ENCODE data around the gene SREBF1. TPM values are rescaled to one million over a fixed set of nuclear protein-coding genes. Genes with fewer than 3 reads are reported as not detected.

The SREBF1 gene
- polyA plus RNA-seq (2013, experiment 1 of 2): 57.8 TPM
- 61.7 TPM for polyA plus RNA-seq (2013, experiment 2 of 2)

- Histone ChIP-seq H3K4me1 (ENCODE audit: control insufficient read depth in 2 of 2, insufficient read depth in 1 of 2, low read depth in 1 of 2, low read length in 2 of 2) (peaks cover 33 to 43% of the 10 kb centered on the region in 2 donors), H4K8ac (ENCODE audit: low read depth, low read length) (no peak within 1 kb of the TSS), H2BK12ac (ENCODE audit: low read length) (peak within 1 kb of the TSS; percentile 97), H3K9me3 (replicated peaks in 1 of 2; ENCODE audit: control insufficient read depth in 2 of 2, insufficient read depth in 1 of 2, low read depth in 1 of 2, low read length in 2 of 2) (no peaks in the 10 kb centered on the region), H3K14ac (ENCODE audit: low read length) (peak within 1 kb of the TSS; percentile 91), H3K18ac (ENCODE audit: low read length) (peak within 1 kb of the TSS; percentile 100), H2BK5ac (ENCODE audit: low read length) (peak within 1 kb of the TSS; percentile 100), H3K23ac (ENCODE audit: low read depth, low read length, poor library complexity) (peak within 1 kb of the TSS; percentile 96), H3K27ac (replicated peaks; ENCODE audit: low read length) (peak within 1 kb of the TSS; percentile 78), H3K36me3 (replicated peaks in 1 of 2; ENCODE audit: control insufficient read depth in 2 of 2, insufficient read depth in 2 of 2, low read length in 2 of 2) (peaks cover 0 to 3% of the 10 kb centered on the region in 2 donors), H2BK120ac (ENCODE audit: low read depth, low read length) (peak within 1 kb of the TSS; percentile 93), H2AFZ (ENCODE audit: low read length) (peak within 1 kb of the TSS; percentile 81), H4K91ac (ENCODE audit: low read depth, low read length, poor library complexity) (peak within 1 kb of the TSS; percentile 76), H3K79me1 (ENCODE audit: low read depth, low read length) (peaks cover 6% of the 10 kb centered on the region), H3K4me3 (ENCODE audit: low read length in 2 of 2) (peak within 1 kb of the TSS; percentile 87 to 99), H2BK15ac (ENCODE audit: low read length) (peak within 1 kb of the TSS; percentile 99), H3K4me2 (ENCODE audit: insufficient read depth, low read length, poor library complexity, severe bottlenecking) (peak within 1 kb of the TSS; percentile 69), H3K9ac (ENCODE audit: low read depth, low read length, poor library complexity) (peak within 1 kb of the TSS; percentile 99), H3K4ac (ENCODE audit: low read length) (peak within 1 kb of the TSS; percentile 99), H2AK5ac (ENCODE audit: low read depth, low read length) (peak within 1 kb of the TSS; percentile 99), H3K27me3 (ENCODE audit: control insufficient read depth in 3 of 3, insufficient read depth in 3 of 3, low read depth in 1 of 3, low read length in 3 of 3) (peaks cover 0 to 3% (median 0%) of the 10 kb centered on the region in 3 experiments)
- DNase-seq (ENCODE audit: low spot score): peak; percentile 80
- WGBS, 2 donors (ENCODE audit: extremely low coverage in 2 of 2, insufficient read length in 2 of 2, insufficient replicate concordance in 1 of 2): no CpG with 5 or more reads among the region's 52 CpGs
Measured at GRCh38 chr17:17836818-17837379, at the start of gene SREBF1. TSS of gene SREBF1 (minus strand) at chr17:17836986. CDS start at chr17:17836817, 169 bp downstream.

GRCh38 chr17:17886226-17886625 lies 49.4 kb upstream of the SREBF1 start:
- no CpG with 5 or more reads among the region's 6 CpGs for WGBS, 2 donors (ENCODE audit: extremely low coverage in 2 of 2, insufficient read length in 2 of 2, insufficient replicate concordance in 1 of 2)
- DNase-seq (ENCODE audit: low spot score): no peak
- H2AK5ac ChIP-seq (ENCODE audit: low read depth, low read length): no peak overlapping the region

GRCh38 chr17:17884391-17885357 lies 47.9 kb upstream of the SREBF1 start:
- Histone ChIP-seq H2BK15ac (ENCODE audit: low read length) (no peak overlapping the region), H3K14ac (ENCODE audit: low read length) (no peak overlapping the region), H3K4ac (ENCODE audit: low read length) (no peak overlapping the region), H3K27ac (replicated peaks; ENCODE audit: low read length) (no peak overlapping the region), H3K9ac (ENCODE audit: low read depth, low read length, poor library complexity) (no peak overlapping the region), H4K91ac (ENCODE audit: low read depth, low read length, poor library complexity) (no peak overlapping the region), H3K18ac (ENCODE audit: low read length) (peak overlapping the region; percentile 45), H2BK5ac (ENCODE audit: low read length) (no peak overlapping the region), H3K4me3 (ENCODE audit: low read length in 2 of 2) (no peak overlapping the region), H2BK12ac (ENCODE audit: low read length) (peak overlapping the region; percentile 9), H3K9me3 (replicated peaks in 1 of 2; ENCODE audit: control insufficient read depth in 2 of 2, insufficient read depth in 1 of 2, low read depth in 1 of 2, low read length in 2 of 2) (no peaks in the 10 kb centered on the region), H3K36me3 (replicated peaks in 1 of 2; ENCODE audit: control insufficient read depth in 2 of 2, insufficient read depth in 2 of 2, low read length in 2 of 2) (no peaks in the 10 kb centered on the region), H2BK120ac (ENCODE audit: low read depth, low read length) (no peak overlapping the region), H2AFZ (ENCODE audit: low read length) (no peak overlapping the region), H3K4me2 (ENCODE audit: insufficient read depth, low read length, poor library complexity, severe bottlenecking) (no peak overlapping the region), H3K4me1 (ENCODE audit: control insufficient read depth in 2 of 2, insufficient read depth in 1 of 2, low read depth in 1 of 2, low read length in 2 of 2) (peaks cover 12 to 18% of the 10 kb centered on the region in 2 donors), H3K79me1 (ENCODE audit: low read depth, low read length) (no peaks in the 10 kb centered on the region), H4K8ac (ENCODE audit: low read depth, low read length) (no peak overlapping the region), H3K27me3 (ENCODE audit: control insufficient read depth in 3 of 3, insufficient read depth in 3 of 3, low read depth in 1 of 3, low read length in 3 of 3) (no peaks in the 10 kb centered on the region), H2AK5ac (ENCODE audit: low read depth, low read length) (no peak overlapping the region), H3K23ac (ENCODE audit: low read depth, low read length, poor library complexity) (no peak overlapping the region)
- WGBS, 2 donors (ENCODE audit: extremely low coverage in 2 of 2, insufficient read length in 2 of 2, insufficient replicate concordance in 1 of 2): no CpG with 5 or more reads among the region's 16 CpGs
- DNase-seq (ENCODE audit: low spot score): no peak

More at GRCh38 chr17:17886226-17886625, 49.4 kb upstream of the SREBF1 start:
- H3K4me1 ChIP-seq (ENCODE audit: control insufficient read depth in 2 of 2, insufficient read depth in 1 of 2, low read depth in 1 of 2, low read length in 2 of 2): peaks cover 10 to 18% of the 10 kb centered on the region in 2 donors
- no peak overlapping the region for H4K91ac ChIP-seq (ENCODE audit: low read depth, low read length, poor library complexity)
- H4K8ac ChIP-seq (ENCODE audit: low read depth, low read length): no peak overlapping the region
- H3K23ac ChIP-seq (ENCODE audit: low read depth, low read length, poor library complexity): no peak overlapping the region
- no peak overlapping the region for H2BK15ac ChIP-seq (ENCODE audit: low read length)
- H2BK12ac ChIP-seq (ENCODE audit: low read length): no peak overlapping the region
- no peak overlapping the region for H3K4me3 ChIP-seq (ENCODE audit: low read length in 2 of 2)
- H3K36me3 ChIP-seq (replicated peaks in 1 of 2; ENCODE audit: control insufficient read depth in 2 of 2, insufficient read depth in 2 of 2, low read length in 2 of 2): no peaks in the 10 kb centered on the region
- no peak overlapping the region for H2AFZ ChIP-seq (ENCODE audit: low read length)
- no peaks in the 10 kb centered on the region for H3K9me3 ChIP-seq (replicated peaks in 1 of 2; ENCODE audit: control insufficient read depth in 2 of 2, insufficient read depth in 1 of 2, low read depth in 1 of 2, low read length in 2 of 2)
- H3K27me3 ChIP-seq (ENCODE audit: control insufficient read depth in 3 of 3, insufficient read depth in 3 of 3, low read depth in 1 of 3, low read length in 3 of 3): no peaks in the 10 kb centered on the region
- H3K14ac ChIP-seq (ENCODE audit: low read length): no peak overlapping the region
- H3K79me1 ChIP-seq (ENCODE audit: low read depth, low read length): no peaks in the 10 kb centered on the region
- H3K27ac ChIP-seq (replicated peaks; ENCODE audit: low read length): no peak overlapping the region
- H3K9ac ChIP-seq (ENCODE audit: low read depth, low read length, poor library complexity): no peak overlapping the region
- H3K4ac ChIP-seq (ENCODE audit: low read length): no peak overlapping the region
- no peak overlapping the region for H3K18ac ChIP-seq (ENCODE audit: low read length)
- no peak overlapping the region for H2BK120ac ChIP-seq (ENCODE audit: low read depth, low read length)
- no peak overlapping the region for H2BK5ac ChIP-seq (ENCODE audit: low read length)
- H3K4me2 ChIP-seq (ENCODE audit: insufficient read depth, low read length, poor library complexity, severe bottlenecking): no peak overlapping the region

- no peak overlapping the region for H3K23ac ChIP-seq (ENCODE audit: low read depth, low read length, poor library complexity)
- H2AFZ ChIP-seq (ENCODE audit: low read length): no peak overlapping the region
- DNase-seq (ENCODE audit: low spot score): no peak
- H2BK15ac ChIP-seq (ENCODE audit: low read length): no peak overlapping the region
- no peak overlapping the region for H2BK12ac ChIP-seq (ENCODE audit: low read length)
- WGBS, 2 donors (ENCODE audit: extremely low coverage in 2 of 2, insufficient read length in 2 of 2, insufficient replicate concordance in 1 of 2): no CpG with 5 or more reads among the region's 3 CpGs
- no peak overlapping the region for H3K4me3 ChIP-seq (ENCODE audit: low read length in 2 of 2)
- no peaks in the 10 kb centered on the region for H3K36me3 ChIP-seq (replicated peaks in 1 of 2; ENCODE audit: control insufficient read depth in 2 of 2, insufficient read depth in 2 of 2, low read length in 2 of 2)
- H4K91ac ChIP-seq (ENCODE audit: low read depth, low read length, poor library complexity): no peak overlapping the region
- no peak overlapping the region for H2BK120ac ChIP-seq (ENCODE audit: low read depth, low read length)
- H2BK5ac ChIP-seq (ENCODE audit: low read length): no peak overlapping the region
- no peak overlapping the region for H3K18ac ChIP-seq (ENCODE audit: low read length)
- H3K27me3 ChIP-seq (ENCODE audit: control insufficient read depth in 3 of 3, insufficient read depth in 3 of 3, low read depth in 1 of 3, low read length in 3 of 3): no peaks in the 10 kb centered on the region
- no peak overlapping the region for H3K4me2 ChIP-seq (ENCODE audit: insufficient read depth, low read length, poor library complexity, severe bottlenecking)
- no peak overlapping the region for H4K8ac ChIP-seq (ENCODE audit: low read depth, low read length)
- H3K9me3 ChIP-seq (replicated peaks in 1 of 2; ENCODE audit: control insufficient read depth in 2 of 2, insufficient read depth in 1 of 2, low read depth in 1 of 2, low read length in 2 of 2): no peaks in the 10 kb centered on the region
- peaks cover 13 to 17% of the 10 kb centered on the region in 2 donors for H3K4me1 ChIP-seq (ENCODE audit: control insufficient read depth in 2 of 2, insufficient read depth in 1 of 2, low read depth in 1 of 2, low read length in 2 of 2)
- no peak overlapping the region for H3K27ac ChIP-seq (replicated peaks; ENCODE audit: low read length)
- no peak overlapping the region for H3K9ac ChIP-seq (ENCODE audit: low read depth, low read length, poor library complexity)
- no peak overlapping the region for H2AK5ac ChIP-seq (ENCODE audit: low read depth, low read length)
- no peak overlapping the region for H3K14ac ChIP-seq (ENCODE audit: low read length)
- H3K79me1 ChIP-seq (ENCODE audit: low read depth, low read length): no peaks in the 10 kb centered on the region
- no peak overlapping the region for H3K4ac ChIP-seq (ENCODE audit: low read length)
Measured at GRCh38 chr17:17883801-17884200, 47.0 kb upstream of the SREBF1 start.
